NT2/D1 (cell line): ENCODE data around the gene RUNX2.

Source experiments
- SUZ12 ChIP-seq: IDR thresholded peaks from 2 replicates; pipeline ENCODE4 v1.6.1; 2011; ENCODE audit not compliant: insufficient read length, insufficient read depth; ENCODE audit errors: extremely low read depth
- YY1 ChIP-seq: IDR thresholded peaks from 2 replicates; pipeline ENCODE4 v1.6.1; 2011; ENCODE audit not compliant: insufficient read length, insufficient read depth
- ZNF274 ChIP-seq: IDR thresholded peaks from 2 replicates; pipeline ENCODE4 v1.6.1; 2011; ENCODE audit warnings: mild to moderate bottlenecking, low read depth, low read length

- TF ChIP-seq YY1: no peak
- TF ChIP-seq ZNF274: no peak
- TF ChIP-seq SUZ12: no peak
Observed at GRCh38 chr6:45386501-45386900, 58.4 kb downstream of the RUNX2 start.
